ENCODE results near the gene ASB9.
"Not testable (repeated sequence)": the region's sequence is repeated elsewhere in the genome, so short reads cannot be mapped to it uniquely, and the experiment has no call there.

The ASB9 gene

GRCh38 chrX:15269618-15270521, at the start of gene ASB9:
TSS of gene ASB9 (minus strand) at chrX:15270083. CDS start at chrX:15269874, 209 bp downstream.
- TF ChIP-seq CTCF (conservative IDR thresholded peaks at IDR 0.05): no peak
- peak within 1 kb of the TSS; percentile 72 for H3K27ac ChIP-seq

GRCh38 chrX:15319075-15319474, 49.2 kb upstream of the ASB9 start:
- no peak for TF ChIP-seq CTCF (conservative IDR thresholded peaks at IDR 0.05)
- H3K27ac ChIP-seq: no peak overlapping the region

- TF ChIP-seq CTCF (conservative IDR thresholded peaks at IDR 0.05): no peak
- no peak within 1 kb of the TSS for H3K27ac ChIP-seq
Observed at GRCh38 chrX:15315509-15315908, 45.6 kb upstream of the ASB9 start, which contains the start of gene ASB11. TSS of gene ASB11 (minus strand) at chrX:15315640. CDS start at chrX:15315605, 35 bp downstream.

GRCh38 chrX:15314472-15314871, 44.6 kb upstream of the ASB9 start:
- no peak overlapping the region for H3K27ac ChIP-seq
- no peak for TF ChIP-seq CTCF (conservative IDR thresholded peaks at IDR 0.05)

- no peak for TF ChIP-seq CTCF (conservative IDR thresholded peaks at IDR 0.05)
- H3K27ac ChIP-seq: peak overlapping the region; percentile 77
Observed at GRCh38 chrX:15311119-15311518, 41.2 kb upstream of the ASB9 start.

GRCh38 chrX:15310117-15310516, 40.2 kb upstream of the ASB9 start:
- H3K27ac ChIP-seq: peak overlapping the region; percentile 77
- no peak for TF ChIP-seq CTCF (conservative IDR thresholded peaks at IDR 0.05)

- H3K27ac ChIP-seq: not testable (repeated sequence)
Observed at GRCh38 chrX:15305899-15306298, 36.0 kb upstream of the ASB9 start.

GRCh38 chrX:15301924-15302323, 32.0 kb upstream of the ASB9 start:
- H3K27ac ChIP-seq: peak overlapping the region; percentile 85; the same call in 1 of the 2 replicates
- TF ChIP-seq CTCF (conservative IDR thresholded peaks at IDR 0.05): no peak

All from VCaP (cell line).